Fibroblast of gingiva (primary cell): ENCODE results near the gene RPL32.

Experiments used
- DNase-seq: peaks from one replicate; pipeline ENCODE4 v3.0.0-alpha.2; 2011; ENCODE audit warnings: low read depth

RPL32 gene

DNA sequence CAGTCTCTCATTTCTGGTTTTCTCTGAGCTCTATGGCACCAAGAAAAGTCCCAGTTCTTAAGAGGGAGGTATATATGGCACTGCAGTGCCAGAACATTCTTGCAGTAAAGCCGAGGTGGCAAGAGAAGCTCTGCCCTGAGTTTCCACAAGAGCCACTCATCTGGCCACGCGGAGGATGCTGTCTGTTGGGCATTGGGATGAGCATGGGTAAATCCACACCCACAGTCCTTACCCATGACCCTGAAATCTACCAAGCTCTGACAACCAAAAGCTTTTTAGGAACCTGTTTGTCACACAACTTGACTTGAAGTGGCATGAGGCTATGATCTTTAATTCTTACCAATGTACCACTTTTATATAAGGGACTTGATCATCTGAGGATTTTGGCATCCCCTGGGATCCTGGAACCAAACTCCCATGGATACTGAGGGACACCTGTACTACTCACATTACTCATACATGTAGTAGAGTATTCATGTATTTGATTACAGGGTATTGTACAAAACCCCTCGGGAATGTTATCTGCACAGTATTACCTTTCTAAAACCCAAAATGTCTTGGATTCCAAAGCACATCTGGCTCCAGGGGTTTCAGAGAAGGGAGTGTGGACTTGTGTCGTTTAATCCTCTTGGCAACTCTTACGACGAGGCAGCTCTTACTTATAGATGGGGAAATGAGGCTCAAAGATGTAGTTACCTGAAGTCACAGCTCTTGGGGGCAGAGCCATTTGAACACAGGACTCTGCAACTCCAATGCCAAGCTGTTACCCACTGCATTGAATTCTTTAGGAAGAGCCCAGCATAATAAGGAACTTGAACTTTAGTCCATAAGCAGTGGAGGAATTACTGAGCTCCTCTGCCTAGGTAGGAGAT, 8.8 kb downstream of the RPL32 start:
- no peak for DNase-seq

DNA sequence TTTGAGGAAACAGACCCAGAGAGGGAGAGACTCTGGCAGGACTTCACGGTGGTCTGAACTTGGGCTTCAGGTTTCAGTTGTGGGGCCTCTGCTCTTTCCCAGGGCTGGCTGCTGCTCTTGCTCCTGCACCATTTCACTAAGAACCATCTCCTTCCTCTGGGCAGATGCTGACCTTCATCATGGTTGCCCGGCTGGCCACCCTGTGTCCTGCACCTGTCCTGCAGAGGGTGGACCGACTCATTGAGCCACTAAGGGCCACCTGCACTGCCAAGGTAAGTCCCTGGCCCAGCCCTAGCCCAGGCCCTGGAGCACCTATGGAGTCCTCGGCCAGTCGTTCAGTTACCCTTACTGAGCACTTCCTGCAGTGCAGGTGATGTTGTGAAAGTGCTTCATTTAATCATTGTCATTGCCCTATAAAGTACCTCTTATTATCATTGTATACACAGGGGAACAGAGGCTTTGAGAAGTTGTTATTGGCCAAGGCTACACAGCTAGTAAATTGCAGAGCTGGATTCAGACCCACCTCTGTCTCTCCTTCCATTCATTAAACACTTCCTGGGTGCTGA, 10.0 kb downstream of the RPL32 start:
- DNase-seq = no peak

DNA sequence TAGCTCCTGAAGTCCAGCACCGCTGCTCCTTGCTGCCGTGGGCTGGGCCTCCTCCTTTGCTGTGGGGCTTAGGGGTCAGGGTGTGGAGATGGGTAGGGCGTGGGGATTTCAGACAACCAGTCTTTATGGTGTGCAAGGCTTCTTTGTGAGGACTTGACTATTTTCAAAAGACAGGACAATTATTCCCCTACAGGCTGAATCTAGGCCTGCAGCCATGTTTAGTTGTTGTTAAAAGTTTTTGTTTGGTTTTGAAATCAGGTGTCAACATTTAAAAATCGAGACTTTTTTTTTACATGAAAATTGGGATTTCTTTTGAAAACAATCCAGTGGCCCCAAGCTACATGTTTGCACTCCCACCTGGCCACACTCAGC, 10.6 kb downstream of the RPL32 start:
- no peak for DNase-seq

DNA sequence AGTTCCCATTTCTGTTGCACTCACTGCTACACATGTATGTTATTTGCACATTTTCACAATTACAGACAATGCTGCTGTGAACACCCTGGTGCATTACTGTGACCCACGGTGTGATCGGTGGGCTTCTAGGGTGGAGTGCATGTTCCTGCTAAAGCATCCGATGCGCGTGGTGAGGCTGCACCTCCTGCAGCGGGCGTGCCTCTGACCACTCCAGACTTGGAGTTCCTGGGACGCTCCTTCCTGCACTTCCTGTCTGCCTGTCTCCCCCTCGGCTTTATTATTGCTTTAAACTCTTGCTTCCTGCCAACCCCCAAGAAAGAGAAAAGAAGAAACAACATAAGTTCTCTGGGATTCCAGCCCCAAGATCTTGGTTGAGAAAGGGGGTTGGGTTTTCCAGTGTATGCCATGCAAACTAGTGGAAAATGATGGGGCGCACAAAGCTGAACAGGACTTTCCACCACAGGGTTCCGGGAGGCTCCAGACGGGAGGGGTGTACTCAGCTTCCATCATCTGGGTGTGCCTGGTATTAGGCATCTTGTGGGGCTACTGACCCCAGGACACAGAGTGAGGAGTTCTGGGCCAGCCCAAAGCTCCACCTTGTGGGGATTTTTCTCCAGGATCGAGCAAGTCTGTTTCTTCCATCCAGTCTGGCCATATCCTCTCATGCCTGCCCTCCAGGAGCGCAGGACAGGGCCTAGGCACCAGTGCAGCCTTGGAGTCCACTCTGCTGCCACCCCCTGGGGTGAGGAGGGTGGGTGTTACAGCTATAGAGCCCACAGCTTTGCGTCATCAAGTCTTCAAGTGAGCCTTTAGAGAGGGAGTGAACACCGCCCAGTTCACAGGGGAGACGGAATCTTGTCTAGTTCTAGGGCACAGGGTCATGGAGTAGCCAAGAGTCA, 11.2 kb downstream of the RPL32 start:
- DNase-seq = no peak

DNA sequence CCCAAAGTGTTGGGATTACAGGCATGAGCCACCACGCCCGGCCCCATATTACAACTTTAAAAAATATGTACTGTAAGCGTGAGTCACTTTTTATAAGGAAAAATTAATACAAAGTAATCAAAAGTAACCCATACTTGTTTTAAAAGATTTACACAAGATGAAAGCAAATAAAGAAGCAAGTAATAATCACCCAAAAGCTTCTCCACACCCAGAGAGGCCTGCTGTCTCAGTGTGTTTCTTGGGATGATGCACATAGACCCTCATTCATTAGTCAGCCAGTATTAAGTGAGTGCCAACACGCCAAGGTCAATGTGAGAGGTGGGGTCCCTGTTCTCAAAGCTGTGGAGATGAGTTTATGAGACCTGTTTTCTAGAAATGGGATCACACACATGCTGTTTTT, 12.0 kb downstream of the RPL32 start:
- no peak for DNase-seq

DNA sequence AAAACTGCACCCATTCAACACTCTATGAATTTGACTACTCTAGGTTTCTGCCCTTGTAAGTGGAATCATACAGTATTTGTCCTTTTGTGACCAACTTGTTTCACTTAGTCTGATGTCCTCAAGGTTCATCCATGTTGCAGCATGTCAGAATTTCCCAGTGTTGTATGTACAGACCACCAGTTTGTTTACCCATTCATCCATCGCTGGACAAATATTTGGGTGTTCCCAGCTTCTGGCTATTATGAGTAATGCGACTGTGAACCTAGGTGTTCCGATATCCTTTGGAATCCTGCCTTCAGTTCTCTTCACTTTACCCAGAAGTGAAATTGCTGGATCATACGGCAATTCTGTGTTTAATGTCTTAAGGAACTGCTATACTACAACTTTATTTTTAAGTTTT, 12.6 kb downstream of the RPL32 start:
- no peak for DNase-seq

DNA sequence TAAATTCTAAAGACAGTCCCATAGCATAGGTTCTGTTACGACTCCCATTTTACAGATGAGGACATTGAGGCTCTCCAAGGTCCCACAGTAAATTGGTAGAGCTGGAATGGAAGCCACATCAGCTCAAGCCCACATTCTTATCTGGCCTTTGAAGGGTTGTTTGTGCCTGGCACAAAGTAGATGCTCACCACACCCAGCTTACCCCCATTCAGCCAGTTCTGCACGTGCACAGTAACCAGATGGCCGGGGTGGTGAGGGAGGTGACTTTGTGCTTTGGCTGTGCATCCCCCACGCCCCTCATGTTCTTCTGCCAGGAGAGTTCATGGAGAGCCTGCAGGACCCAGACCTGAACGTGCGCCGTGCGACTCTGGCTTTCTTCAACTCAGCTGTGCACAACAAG, 16.2 kb downstream of the RPL32 start:
- no peak for DNase-seq

DNA sequence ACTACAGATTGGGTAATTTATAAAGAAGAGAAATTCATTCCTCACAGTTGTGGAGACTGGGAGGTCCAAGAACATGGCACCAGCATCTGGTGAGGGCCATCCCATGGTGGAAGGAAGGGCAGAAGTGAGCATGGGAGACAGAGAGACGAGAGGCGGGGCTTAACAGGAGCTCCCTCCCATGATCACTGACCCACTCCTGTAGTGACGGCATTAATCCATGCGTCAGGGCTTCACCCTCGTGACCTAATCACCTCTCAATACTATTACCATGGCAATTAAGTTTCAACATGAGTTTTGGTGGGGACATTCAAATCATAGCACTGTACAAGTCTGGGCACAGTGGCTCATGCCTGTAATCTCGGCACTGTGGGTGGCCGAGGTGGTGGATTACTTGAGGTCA, 17.1 kb downstream of the RPL32 start:
- DNase-seq = no peak

DNA sequence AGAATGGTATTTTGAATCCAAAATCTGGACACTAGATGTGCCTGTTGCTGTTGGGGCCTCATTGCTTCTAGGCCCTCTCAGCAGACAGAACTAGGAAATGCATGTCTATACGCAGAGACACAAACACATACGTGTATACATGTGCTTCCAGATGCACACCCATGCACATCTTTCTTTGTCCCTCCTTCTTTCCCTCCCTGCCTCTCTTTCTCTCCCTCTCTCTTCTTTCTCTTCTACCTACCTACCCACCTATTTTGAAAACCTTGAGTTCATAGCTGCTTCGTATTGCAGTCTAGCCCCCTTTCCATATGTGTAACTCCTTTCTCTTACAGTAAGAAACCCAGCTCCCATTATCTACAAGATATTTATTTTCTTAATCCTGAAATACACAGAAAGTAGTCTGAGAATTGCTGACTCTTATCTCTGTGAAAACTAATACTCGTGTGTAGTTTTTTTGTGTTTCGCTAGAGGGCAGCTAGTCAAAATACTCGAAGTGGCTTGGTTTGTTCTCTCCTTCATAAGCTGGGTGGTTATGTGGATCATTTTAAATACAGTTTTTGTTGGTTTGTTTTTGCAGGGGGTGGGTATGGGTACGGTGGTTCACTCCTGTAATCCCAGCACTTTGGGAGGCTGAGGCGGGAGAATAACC, 18.5 kb downstream of the RPL32 start:
- DNase-seq = no peak

DNA sequence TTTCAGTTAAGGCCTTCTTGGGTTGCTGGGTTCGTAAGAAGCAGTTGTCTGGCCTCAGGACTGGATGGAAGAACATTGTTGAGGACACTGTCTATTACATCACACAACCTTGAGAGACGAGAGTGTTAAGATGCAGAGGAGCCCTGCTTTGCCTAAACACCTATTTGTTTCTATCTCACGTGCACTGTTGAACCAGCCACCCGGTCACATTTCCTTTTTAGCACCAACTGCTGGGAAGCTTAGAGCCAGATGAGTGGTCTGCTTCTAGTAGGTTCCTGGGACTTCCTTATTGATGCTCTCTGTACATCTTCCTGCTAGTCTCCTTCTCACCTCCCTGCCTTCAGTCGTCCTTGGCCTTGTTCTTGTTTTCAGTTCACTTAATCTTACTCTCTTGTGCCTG, 22.6 kb downstream of the RPL32 start:
- no peak for DNase-seq

DNA sequence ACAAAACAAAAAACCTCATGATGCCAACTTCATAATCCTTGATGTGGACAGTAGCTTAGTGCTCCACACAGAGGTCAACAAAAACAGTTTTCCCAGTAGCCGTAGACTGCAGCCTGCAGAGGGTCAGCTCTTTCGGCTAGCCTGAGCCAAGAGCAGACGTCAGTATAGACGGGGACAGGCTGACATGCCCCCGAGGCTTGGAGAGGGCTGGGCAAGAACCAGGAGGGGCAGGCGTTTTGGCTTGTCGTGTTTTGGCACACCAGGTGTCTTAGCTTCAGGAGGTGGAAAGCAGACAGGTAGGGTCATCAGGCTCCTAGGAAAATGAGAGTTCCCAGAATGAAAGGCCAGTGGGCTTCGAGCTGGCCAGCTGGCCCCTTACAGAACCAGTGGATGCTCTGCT, 23.1 kb downstream of the RPL32 start:
- DNase-seq = no peak

DNA sequence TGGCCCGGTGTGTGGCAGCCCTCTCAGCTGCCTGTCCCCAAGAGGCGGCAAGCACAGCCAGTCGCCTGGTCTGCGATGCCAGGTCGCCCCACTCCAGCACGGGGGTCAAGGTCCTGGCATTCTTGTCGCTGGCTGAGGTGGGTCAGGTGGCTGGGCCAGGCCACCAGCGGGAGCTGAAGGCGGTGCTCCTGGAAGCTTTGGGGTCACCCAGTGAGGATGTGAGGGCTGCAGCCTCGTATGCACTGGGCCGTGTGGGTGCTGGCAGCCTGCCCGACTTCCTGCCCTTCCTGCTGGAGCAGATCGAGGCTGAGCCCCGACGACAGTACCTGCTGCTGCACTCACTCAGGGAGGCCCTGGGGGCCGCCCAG, 24.0 kb downstream of the RPL32 start:
- DNase-seq = no peak

DNA sequence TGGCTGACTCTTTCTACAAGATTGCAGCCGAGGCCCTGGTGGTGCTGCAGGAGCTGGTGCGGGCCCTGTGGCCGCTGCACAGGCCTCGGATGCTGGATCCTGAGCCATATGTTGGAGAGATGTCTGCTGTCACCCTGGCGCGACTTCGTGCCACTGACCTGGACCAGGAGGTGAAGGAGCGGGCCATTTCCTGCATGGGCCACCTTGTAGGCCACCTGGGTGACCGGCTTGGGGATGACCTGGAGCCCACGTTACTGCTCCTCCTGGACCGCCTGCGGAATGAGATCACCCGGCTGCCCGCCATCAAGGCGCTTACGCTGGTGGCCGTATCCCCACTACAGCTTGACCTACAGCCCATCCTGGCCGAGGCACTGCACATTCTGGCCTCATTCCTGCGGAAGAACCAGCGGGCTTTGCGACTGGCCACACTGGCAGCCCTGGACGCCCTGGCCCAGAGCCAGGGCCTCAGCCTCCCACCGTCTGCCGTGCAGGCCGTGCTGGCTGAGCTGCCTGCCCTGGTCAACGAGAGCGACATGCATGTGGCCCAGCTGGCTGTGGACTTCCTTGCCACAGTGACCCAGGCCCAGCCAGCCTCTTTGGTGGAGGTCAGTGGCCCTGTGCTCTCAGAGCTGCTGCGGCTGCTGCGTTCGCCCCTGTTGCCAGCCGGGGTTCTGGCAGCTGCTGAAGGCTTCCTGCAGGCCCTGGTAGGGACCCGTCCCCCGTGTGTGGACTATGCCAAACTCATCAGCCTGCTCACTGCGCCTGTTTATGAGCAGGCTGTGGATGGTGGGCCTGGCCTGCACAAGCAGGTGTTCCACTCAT, 24.6 kb downstream of the RPL32 start:
- no peak for DNase-seq

DNA sequence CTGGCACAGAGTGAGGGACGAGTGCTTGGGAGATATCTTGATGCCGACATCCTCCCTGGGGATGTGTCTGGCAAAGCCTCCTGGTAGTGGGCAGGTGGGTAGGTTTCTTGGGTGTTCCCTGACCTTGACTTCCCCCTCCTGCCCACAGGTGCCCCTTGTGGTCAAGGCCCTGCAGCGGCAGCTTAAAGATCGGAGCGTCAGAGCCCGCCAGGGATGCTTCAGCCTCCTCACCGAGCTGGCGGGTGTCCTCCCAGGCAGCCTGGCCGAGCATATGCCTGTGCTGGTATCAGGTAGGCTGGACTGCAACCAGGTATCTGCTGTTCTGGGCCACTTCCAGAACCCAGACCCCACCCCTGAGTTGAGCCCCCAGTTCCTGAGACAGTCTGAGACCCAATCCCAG, 25.6 kb downstream of the RPL32 start:
- no peak for DNase-seq

DNA sequence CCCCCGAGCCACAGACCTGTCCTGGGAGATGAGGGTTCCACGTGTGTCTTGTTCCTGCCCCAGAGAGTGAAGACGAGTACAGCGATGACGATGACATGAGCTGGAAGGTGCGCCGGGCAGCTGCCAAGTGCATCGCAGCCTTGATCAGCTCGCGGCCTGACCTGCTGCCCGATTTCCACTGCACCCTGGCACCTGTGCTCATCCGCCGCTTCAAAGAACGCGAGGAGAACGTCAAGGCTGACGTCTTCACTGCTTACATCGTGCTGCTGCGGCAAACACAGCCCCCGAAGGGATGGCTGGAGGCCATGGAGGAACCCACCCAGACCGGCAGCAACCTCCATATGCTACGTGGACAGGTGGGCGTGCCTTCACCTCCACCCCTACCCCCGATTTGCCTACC, 26.3 kb downstream of the RPL32 start:
- DNase-seq = no peak

DNA sequence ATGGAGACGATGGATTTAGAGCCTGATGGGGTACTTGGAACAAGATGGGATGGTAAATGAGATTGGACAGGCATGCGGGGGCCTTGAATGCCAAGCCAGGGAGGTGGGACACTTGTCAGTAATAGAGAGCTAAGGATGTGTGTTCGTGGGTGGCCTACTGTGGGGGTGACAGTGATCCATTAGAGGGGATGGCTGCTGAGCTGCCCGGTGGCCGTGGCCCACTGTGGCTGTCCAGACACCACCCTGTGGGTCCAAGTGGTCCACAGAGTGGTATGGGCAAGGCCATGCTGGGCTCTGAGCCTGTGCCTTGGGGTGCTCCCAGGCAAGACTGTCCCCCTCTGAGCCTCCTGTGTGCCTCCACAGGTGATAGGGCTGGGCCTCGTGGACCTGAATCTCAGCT, 27.4 kb downstream of the RPL32 start:
- DNase-seq = no peak

DNA sequence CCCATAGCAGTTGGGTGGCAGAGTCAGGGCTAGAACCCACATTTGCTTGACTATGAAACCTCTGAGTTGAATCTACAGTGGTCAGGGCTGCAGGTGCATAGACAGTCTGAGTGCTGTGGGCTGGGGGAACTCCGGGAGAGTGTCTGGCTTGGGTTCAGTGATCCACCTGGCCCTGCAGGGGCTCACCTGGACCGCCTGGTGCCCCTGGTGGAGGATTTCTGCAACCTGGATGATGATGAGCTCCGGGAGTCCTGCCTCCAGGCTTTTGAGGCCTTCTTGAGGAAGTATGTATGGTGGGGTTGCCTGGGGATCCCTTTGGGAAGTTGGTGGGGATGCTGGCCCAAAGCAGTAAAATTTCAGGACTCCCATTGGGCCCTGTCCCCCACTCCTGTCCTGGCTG, 28.6 kb downstream of the RPL32 start:
- no peak for DNase-seq

DNA sequence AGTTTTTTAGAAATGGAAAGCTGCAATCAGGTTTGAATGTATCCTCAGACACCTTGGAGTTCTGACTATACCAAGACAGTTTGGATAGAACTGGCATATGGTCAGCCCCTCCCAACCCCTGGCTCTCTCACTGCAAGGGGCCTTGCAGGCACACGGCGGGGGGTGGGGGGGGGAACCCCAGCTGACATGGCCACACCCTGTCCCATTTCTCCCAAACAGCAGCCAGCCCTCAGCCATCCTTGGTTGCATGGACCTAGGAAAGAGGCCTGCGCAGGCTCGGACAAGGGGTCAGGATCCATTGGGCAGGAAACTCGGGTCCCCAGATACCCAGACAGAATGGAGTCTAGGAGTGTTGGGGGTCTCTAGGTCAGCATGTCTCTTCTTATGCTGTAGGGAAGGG, 30.4 kb downstream of the RPL32 start:
- no peak for DNase-seq

DNA sequence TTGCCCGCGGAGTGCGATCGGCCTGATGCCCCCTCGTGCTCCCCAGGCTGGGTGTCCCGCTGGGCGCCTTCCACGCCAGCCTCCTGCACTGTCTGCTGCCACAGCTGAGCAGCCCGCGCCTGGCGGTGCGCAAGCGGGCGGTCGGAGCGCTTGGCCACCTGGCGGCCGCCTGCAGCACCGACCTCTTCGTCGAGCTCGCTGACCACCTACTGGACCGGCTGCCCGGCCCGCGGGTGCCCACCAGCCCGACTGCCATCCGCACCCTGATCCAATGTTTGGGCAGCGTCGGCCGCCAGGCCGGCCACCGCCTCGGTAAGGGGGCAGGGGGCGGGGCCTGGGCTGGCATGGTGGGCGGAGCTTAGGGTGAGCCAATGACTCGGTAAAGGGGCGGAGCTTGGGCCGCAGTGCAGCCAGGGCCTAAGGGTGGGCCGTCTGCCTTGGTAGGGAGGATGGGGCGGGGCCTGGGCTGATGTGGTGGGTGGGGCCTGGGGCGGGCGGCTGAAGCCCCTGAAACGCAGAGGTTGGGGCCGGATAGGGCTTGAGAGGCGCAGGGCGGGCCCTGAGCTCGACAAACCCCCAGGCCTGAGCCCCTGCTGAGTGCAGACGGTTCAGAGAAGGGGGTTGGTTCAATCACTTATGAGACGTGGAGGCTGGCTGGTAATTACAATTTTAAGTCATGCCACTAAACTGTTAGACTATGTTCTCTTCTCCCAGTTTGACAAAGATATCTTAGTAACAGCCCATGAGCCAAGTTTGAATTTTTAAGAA, 31.2 kb downstream of the RPL32 start:
- DNase-seq = peak; percentile 88

DNA sequence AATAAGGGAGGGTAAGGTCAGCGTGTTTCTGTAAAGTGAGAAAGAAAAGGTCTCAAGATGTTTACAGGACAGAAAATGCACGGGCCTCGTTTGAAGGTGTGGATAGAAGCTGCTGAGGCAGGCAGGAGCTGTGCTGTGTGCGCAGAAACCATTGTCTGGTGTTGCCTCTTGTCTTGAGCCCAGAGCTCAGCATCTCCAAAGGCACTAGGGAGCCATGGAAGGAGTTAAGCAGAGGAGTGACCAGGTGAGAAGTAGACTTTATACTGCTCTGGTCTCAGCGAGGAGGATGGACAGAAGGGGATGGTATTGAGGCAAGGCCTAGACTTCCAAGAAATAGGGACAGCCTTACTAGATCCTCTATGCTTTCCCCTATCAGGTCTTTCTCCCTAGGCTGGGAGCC, 31.9 kb downstream of the RPL32 start:
- DNase-seq = no peak

DNA sequence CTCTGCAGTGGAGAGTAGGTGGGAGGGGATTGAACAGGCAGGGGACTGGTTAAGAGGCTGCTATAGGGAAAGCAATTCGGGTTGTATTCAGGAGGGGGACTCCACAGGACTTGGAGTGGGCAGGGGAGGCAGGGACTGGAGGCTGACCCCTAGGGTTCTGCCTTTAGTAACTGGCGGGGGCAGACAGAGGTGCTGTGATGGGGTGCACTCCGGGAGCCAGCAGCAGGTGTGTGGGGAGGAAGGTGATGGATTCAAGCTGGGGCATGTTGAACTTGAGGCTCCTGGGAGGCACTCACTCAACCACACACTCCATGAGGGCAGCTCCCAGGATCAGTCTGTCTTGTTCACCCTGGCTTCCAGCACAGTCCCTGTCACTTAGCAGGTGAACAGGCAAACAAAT, 32.4 kb downstream of the RPL32 start:
- DNase-seq = no peak
